Endothelial cell of umbilical vein (primary cell): ENCODE measurements around the gene KRTAP4-9. TPM values are rescaled to one million over a fixed set of nuclear protein-coding genes. Genes with fewer than 3 reads are reported as not detected.

ENCODE experiments used
- BruUV-seq: library from RNA; stranded (reverse); fragments of 400-500 nt; replicated peaks from 2 replicates; lab custom pipeline; 2021; lab: Mats Ljungman, UMichigan
- CTCF ChIA-PET: fragments of 300-600, 350-600 bp; sonication (Branson Sonifier 250); formaldehyde crosslinking; loops from one replicate; lab custom pipeline; 2021; ENCODE audit warnings: antibody characterized with exemption, inconsistent platforms; lab: Charles Lee
- POLR2A ChIA-PET: fragments of 300-600, 350-600 bp; sonication (Branson Sonifier 250); formaldehyde crosslinking; loops from one replicate; lab custom pipeline; 2021; ENCODE audit warnings: antibody characterized with exemption, inconsistent platforms; lab: Charles Lee
- DNase-seq: peaks from one replicate; pipeline ENCODE4 v3.0.0-alpha.2; 2011; ENCODE audit warnings: low read depth, low spot score
- FAIRE-seq: peaks from 2 replicates; lab custom pipeline; 2011; peaks lifted over from hg19 to GRCh38; lab: Jason Lieb, UNC
- H2AFZ ChIP-seq: 2 replicates; pipeline ENCODE4 v1.6.0; 2012; ENCODE audit warnings: low read depth, low read length, control low read depth, inconsistent platforms
- H3K27ac ChIP-seq: 2 replicates; pipeline ENCODE4 v1.5.1; 2011; ENCODE audit warnings: low read depth, mild to moderate bottlenecking, control low read depth, low read length, moderate library complexity; ENCODE audit not compliant: insufficient read depth
- H3K27me3 ChIP-seq, 2 experiments: 2 replicates each; pipeline versions ENCODE4 v1.6.0 to v1.6.1; 2011; ENCODE audit warnings: low read length in 2 of 2, mixed read lengths in 1 of 2; ENCODE audit not compliant: control insufficient read depth in 2 of 2, insufficient read depth in 2 of 2
- H3K36me3 ChIP-seq, 2 experiments: 2 replicates in 1 of 2; 3 replicates in 1 of 2; pipeline ENCODE4 v1.5.1; 2011; ENCODE audit warnings: low read length in 2 of 2, mild to moderate bottlenecking in 1 of 2, moderate library complexity in 1 of 2; ENCODE audit not compliant: control insufficient read depth in 2 of 2, insufficient read depth in 2 of 2; ENCODE audit errors: extremely low read depth in 1 of 2
- H3K4me1 ChIP-seq: 3 replicates; pipeline ENCODE4 v1.5.1; 2011; ENCODE audit warnings: mild to moderate bottlenecking, low read length; ENCODE audit not compliant: control insufficient read depth, insufficient read depth; ENCODE audit errors: extremely low read depth
- H3K4me2 ChIP-seq: 2 replicates; pipeline ENCODE4 v1.6.1; 2011; ENCODE audit warnings: low read length, control low read depth, mixed read lengths; ENCODE audit not compliant: insufficient read depth
- H3K4me3 ChIP-seq, 3 experiments: fragments of 200-600 bp in 1 of 3; sonication (generic), shearing (Covaris generic) in 1 of 3; replicated peaks in 1 of 3; 2 replicates each; pipeline ENCODE4 v1.5.1; 2011 to 2016; ENCODE audit warnings: control low read depth in 3 of 3, low read length in 3 of 3, mild to moderate bottlenecking in 2 of 3, inconsistent platforms in 1 of 3, low read depth in 1 of 3, moderate library complexity in 1 of 3; ENCODE audit not compliant: insufficient read depth in 1 of 3
- H3K79me2 ChIP-seq: 2 replicates; pipeline ENCODE4 v1.6.0; 2012; ENCODE audit warnings: low read length, inconsistent platforms; ENCODE audit not compliant: control insufficient read depth, insufficient read depth
- H3K9ac ChIP-seq: replicated peaks from 2 replicates; pipeline ENCODE3; 2011; ENCODE audit warnings: low read length, control low read depth; ENCODE audit not compliant: insufficient read depth; ENCODE audit errors: extremely low read depth
- H3K9me1 ChIP-seq: replicated peaks from 3 replicates; pipeline ENCODE4 v1.6.0; 2011; ENCODE audit warnings: mild to moderate bottlenecking, low read length; ENCODE audit not compliant: control insufficient read depth, insufficient read depth; ENCODE audit errors: extremely low read depth
- H3K9me3 ChIP-seq: replicated peaks from 2 replicates; pipeline ENCODE4 v1.5.1; 2012; ENCODE audit warnings: low read length, inconsistent platforms; ENCODE audit not compliant: control insufficient read depth, insufficient read depth
- H4K20me1 ChIP-seq: replicated peaks from 2 replicates; pipeline ENCODE3; 2011; ENCODE audit warnings: mild to moderate bottlenecking, low read length; ENCODE audit not compliant: control insufficient read depth, insufficient read depth; ENCODE audit errors: extremely low read depth
- CTCF ChIP-seq, 2 donors: IDR thresholded peaks; 1 replicate in 1 of 2; 2 replicates in 1 of 2; pipeline ENCODE4 v1.5.1; 2011; ENCODE audit warnings: low read length in 2 of 2, mild to moderate bottlenecking in 2 of 2, moderate library complexity in 2 of 2, control low read depth in 1 of 2, inconsistent platforms in 1 of 2, low read depth in 1 of 2; ENCODE audit not compliant: insufficient read depth in 1 of 2; ENCODE audit errors: extremely low read depth in 1 of 2
- EZH2 ChIP-seq: IDR thresholded peaks from 2 replicates; pipeline ENCODE4 v1.6.1; 2012; ENCODE audit warnings: borderline replicate concordance, low read depth, mild to moderate bottlenecking, moderate library complexity, low read length, inconsistent platforms; ENCODE audit not compliant: severe bottlenecking
- FOS ChIP-seq: IDR thresholded peaks from 2 replicates; pipeline ENCODE4 v1.6.1; 2011; ENCODE audit warnings: mild to moderate bottlenecking, low read length, moderate library complexity, borderline replicate concordance; ENCODE audit not compliant: insufficient read depth
- GATA2 ChIP-seq: IDR thresholded peaks from 2 replicates; pipeline ENCODE4 v1.7.0; 2011; ENCODE audit warnings: low read depth, mild to moderate bottlenecking, moderate library complexity, mixed read lengths, low read length; ENCODE audit not compliant: insufficient read length, insufficient read depth
- JUN ChIP-seq: IDR thresholded peaks from 2 replicates; pipeline ENCODE4 v1.6.1; 2011; ENCODE audit warnings: borderline replicate concordance, low read depth; ENCODE audit not compliant: insufficient read length, insufficient read depth
- MAX ChIP-seq: IDR thresholded peaks from 2 replicates; pipeline ENCODE4 v1.6.1; 2011; ENCODE audit not compliant: insufficient read depth, insufficient read length
- MYC ChIP-seq: IDR thresholded peaks from one replicate; pipeline ENCODE4 v1.6.1; 2011; ENCODE audit warnings: mild to moderate bottlenecking, low read depth, low read length
- POLR2A ChIP-seq: IDR thresholded peaks from 2 replicates; pipeline ENCODE4 v1.6.1; 2012; ENCODE audit warnings: low read depth, mild to moderate bottlenecking, control low read depth, low read length
- POLR2AphosphoS5 ChIP-seq: IDR thresholded peaks from 2 replicates; pipeline ENCODE4 v1.6.1; 2012; ENCODE audit warnings: low read depth, mild to moderate bottlenecking, control low read depth, low read length, moderate library complexity; ENCODE audit not compliant: insufficient read depth
- dilution Hi-C: fragments of 300-500 bp; cut with MboI; formaldehyde crosslinking; loops from one replicate; pipeline ENCODE4 v1.15.0; 2019; ENCODE audit warnings: low sequenced_read_pairs; ENCODE audit not compliant: extremely low pct_ligation_motif_present
- intact Hi-C: fragments of 100-400 bp; cut with micrococcal nuclease; formaldehyde crosslinking; loops from one replicate; pipeline ENCODE4 v1.10.0; 2022
- polyA plus RNA-seq, 4 experiments: library from polyadenylated mRNA; depleted of rRNA in 3 of 4; stranded (reverse) in 3 of 4; unstranded in 1 of 4; fragments of >200 nt; gene quantifications; 2 replicates each; pipeline versions ENCODE4 v1.2.1 to v1.2.3, GENCODE V29; 2011 to 2012; ENCODE audit warnings: missing spikeins in 1 of 4
- total RNA-seq: library from RNA; stranded (reverse); gene quantifications from 2 replicates; pipeline ENCODE4 v1.2.3, GENCODE V29; 2021

Gene KRTAP4-9
- total and polyA plus RNA-seq, 2 donors (not counting 3 experiments of a cell fraction or from before 2014, with no cell fraction given) = not detected

- no peaks in the 10 kb centered on the region for H3K9me1 ChIP-seq
- no TSS peak for BruUV-seq
- ChIA-PET CTCF (no interaction called here), POLR2A (no interaction called here)
- intact Hi-C loops = no loop called here
- dilution Hi-C loops = no loop called here
- no peaks in the 10 kb centered on the region for H4K20me1 ChIP-seq
- FAIRE-seq (no peak), DNase-seq (no peak)
- H3K36me3 ChIP-seq = no peaks in the 10 kb centered on the region
- H3K9ac ChIP-seq = no peak within 1 kb of the TSS
- H2AFZ ChIP-seq = no peak within 1 kb of the TSS
- no peak within 1 kb of the TSS for H3K4me2 ChIP-seq
- H3K27me3 ChIP-seq = no peaks in the 10 kb centered on the region
- H3K79me2 ChIP-seq = no peaks in the 10 kb centered on the region
- no peaks in the 10 kb centered on the region for H3K9me3 ChIP-seq
- peaks cover 2% of the 10 kb centered on the region for H3K4me1 ChIP-seq
- no peak within 1 kb of the TSS for H3K4me3 ChIP-seq
- no peak for TF ChIP-seq MYC
- TF ChIP-seq EZH2 = no peak
- TF ChIP-seq POLR2AphosphoS5 = no peak
- TF ChIP-seq CTCF (IDR thresholded peaks at IDR 0.05; ENCODE audit: extremely low read depth in 1 of 2, insufficient read depth in 1 of 2, low read depth in 1 of 2, low read length in 2 of 2) = no peak
- no peak for TF ChIP-seq MAX
- no peak for TF ChIP-seq POLR2A
- no peak for TF ChIP-seq GATA2
- TF ChIP-seq JUN = no peak
- TF ChIP-seq FOS = no peak
- no peak within 1 kb of the TSS for H3K27ac ChIP-seq
These were observed 7.1 kb upstream of the KRTAP4-9 start, which contains the start of gene KRTAP4-8 for GRCh38 chr17:41098042-41098441. Gene KRTAP4-8, minus strand, starts transcription at chr17:41098142. Its CDS starts 58 bp downstream, at chr17:41098084.
